ENCODE measurements around the gene SPDYE3.
"Not testable (repeated sequence)": the region's sequence is repeated elsewhere in the genome, so short reads cannot be mapped to it uniquely, and the experiment has no call there.

DNA sequence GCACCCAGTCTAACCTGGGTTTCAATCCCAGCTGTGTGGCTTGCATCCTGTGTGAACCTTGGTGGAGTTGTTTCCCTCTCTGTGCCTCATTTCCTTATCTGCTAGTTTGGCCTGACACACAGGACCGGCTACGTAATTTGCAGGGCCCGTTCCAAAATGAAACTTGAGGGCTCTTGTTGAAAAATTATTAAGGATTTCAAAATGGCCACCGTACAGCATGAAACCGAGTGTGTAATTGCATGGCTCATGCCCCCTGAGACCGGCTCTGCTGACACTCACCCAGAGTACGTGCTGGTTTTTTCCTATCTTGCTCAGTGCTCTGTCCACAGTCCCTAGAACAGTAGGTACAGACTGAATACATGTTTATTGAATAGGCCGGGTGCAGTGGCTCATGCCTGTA lies 24.4 kb upstream of the SPDYE3 start:
- not testable (repeated sequence) for TF ChIP-seq POLR2A (IDR thresholded peaks at IDR 0.05)
- TF ChIP-seq, protein P1, sequence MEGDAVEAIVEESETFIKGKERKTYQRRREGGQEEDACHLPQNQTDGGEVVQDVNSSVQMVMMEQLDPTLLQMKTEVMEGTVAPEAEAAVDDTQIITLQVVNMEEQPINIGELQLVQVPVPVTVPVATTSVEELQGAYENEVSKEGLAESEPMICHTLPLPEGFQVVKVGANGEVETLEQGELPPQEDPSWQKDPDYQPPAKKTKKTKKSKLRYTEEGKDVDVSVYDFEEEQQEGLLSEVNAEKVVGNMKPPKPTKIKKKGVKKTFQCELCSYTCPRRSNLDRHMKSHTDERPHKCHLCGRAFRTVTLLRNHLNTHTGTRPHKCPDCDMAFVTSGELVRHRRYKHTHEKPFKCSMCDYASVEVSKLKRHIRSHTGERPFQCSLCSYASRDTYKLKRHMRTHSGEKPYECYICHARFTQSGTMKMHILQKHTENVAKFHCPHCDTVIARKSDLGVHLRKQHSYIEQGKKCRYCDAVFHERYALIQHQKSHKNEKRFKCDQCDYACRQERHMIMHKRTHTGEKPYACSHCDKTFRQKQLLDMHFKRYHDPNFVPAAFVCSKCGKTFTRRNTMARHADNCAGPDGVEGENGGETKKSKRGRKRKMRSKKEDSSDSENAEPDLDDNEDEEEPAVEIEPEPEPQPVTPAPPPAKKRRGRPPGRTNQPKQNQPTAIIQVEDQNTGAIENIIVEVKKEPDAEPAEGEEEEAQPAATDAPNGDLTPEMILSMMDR (IDR thresholded peaks at IDR 0.05): not testable (repeated sequence)

Measured in lower leg skin (tissue), 3 donors.